K562 (cell line): ENCODE data around the gene EHMT2. TPM values are rescaled to one million over a fixed set of nuclear protein-coding genes. Genes with fewer than 3 reads are reported as not detected.

ENCODE experiments used
- CREM ChIP-seq: IDR thresholded peaks from 2 replicates; pipeline ENCODE4 v1.6.1; 2014; ENCODE audit warnings: antibody characterized with exemption, low read depth
- MTF1 ChIP-seq: fragments of 250-450 bp; sonication (Bioruptor Pico); IDR thresholded peaks from 2 replicates; pipeline ENCODE4 v1.9.0; 2021; ENCODE audit warnings: moderate library complexity, mild to moderate bottlenecking, inconsistent platforms, borderline replicate concordance
- PPARD ChIP-seq: fragments of 250-450 bp; sonication (Bioruptor Pico); IDR thresholded peaks from 2 replicates; pipeline ENCODE4 v1.8.0; 2022; ENCODE audit warnings: inconsistent platforms, mild to moderate bottlenecking, moderate library complexity
- PYGO2 ChIP-seq: fragments of 450-650 bp; IDR thresholded peaks from 2 replicates; pipeline ENCODE4 v1.6.1; 2016; ENCODE audit warnings: mild to moderate bottlenecking, missing genetic modification characterization, moderate library complexity, missing compliant biosample characterization
- TRIM25 ChIP-seq: fragments of 450-650 bp; IDR thresholded peaks from 2 replicates; pipeline ENCODE4 v1.7.0; 2016; ENCODE audit warnings: borderline replicate concordance
- ZC3H8 ChIP-seq: fragments of 450-650 bp; IDR thresholded peaks from 2 replicates; pipeline ENCODE4 v1.6.1; 2017
- ZNF316 ChIP-seq: fragments of 450-650 bp; IDR thresholded peaks from 2 replicates; pipeline ENCODE4 v1.6.1; 2016
- ZNF696 ChIP-seq: fragments of 250-450 bp; sonication (Bioruptor Pico); conservative IDR thresholded peaks from 2 replicates; pipeline ENCODE4 v1.4.0; 2020; ENCODE audit warnings: mild to moderate bottlenecking, moderate library complexity
- polyA plus RNA-seq, 8 experiments: library from polyadenylated mRNA; depleted of rRNA in 4 of 8; stranded (reverse) in 5 of 8; unstranded in 3 of 8; fragments of >200 nt; fragmentation: Nextera tagmentation in 2 of 8; fragmentation: Illumina TruSeq in 1 of 8; extraction: Ambion mirVana in 2 of 8; extraction: Trizol in 1 of 8; gene quantifications; 2 replicates each; pipeline versions ENCODE4 v1.2.1 to v1.2.3, GENCODE V29; 2011 to 2014; ENCODE audit warnings: inconsistent platforms in 1 of 8, missing spikeins in 1 of 8
- total RNA-seq, 7 experiments: library from RNA; depleted of rRNA in 6 of 7; stranded (reverse); fragments of >200 nt in 6 of 7; fragmentation: Illumina TruSeq in 2 of 7; extraction: Trizol in 2 of 7; gene quantifications; 2 replicates each; pipeline versions ENCODE4 v1.2.1 to v1.2.3, GENCODE V29; 2011 to 2021; ENCODE audit warnings: low replicate concordance in 1 of 7
- TF ChIP-seq, protein P1 (sequence below): fragments of 250-450 bp; sonication (Bioruptor Pico); IDR thresholded peaks from 2 replicates; pipeline ENCODE4 v1.4.0; 2020; ENCODE audit warnings: mild to moderate bottlenecking, moderate library complexity, borderline replicate concordance
- TF ChIP-seq, protein P2 (sequence below): fragments of 250-450 bp; sonication (Bioruptor Pico); IDR thresholded peaks from 2 replicates; pipeline ENCODE4 v1.4.0; 2020; ENCODE audit warnings: borderline replicate concordance
- TF ChIP-seq, protein P3 (sequence below): fragments of 250-450 bp; sonication (Bioruptor Pico); IDR thresholded peaks from 2 replicates; pipeline ENCODE4 v1.4.0; 2020
- TF ChIP-seq, protein P4 (sequence below): fragments of 250-450 bp; sonication (Bioruptor Pico); IDR thresholded peaks from 2 replicates; pipeline ENCODE4 v1.5.1; 2021; ENCODE audit warnings: mild to moderate bottlenecking

The EHMT2 gene
- total and polyA plus RNA-seq, 9 of the 15 experiments (the other 6 are each of a cell fraction or from before 2014, with no cell fraction given), result 2.1 to 63.8 (median 38.5) TPM

DNA sequence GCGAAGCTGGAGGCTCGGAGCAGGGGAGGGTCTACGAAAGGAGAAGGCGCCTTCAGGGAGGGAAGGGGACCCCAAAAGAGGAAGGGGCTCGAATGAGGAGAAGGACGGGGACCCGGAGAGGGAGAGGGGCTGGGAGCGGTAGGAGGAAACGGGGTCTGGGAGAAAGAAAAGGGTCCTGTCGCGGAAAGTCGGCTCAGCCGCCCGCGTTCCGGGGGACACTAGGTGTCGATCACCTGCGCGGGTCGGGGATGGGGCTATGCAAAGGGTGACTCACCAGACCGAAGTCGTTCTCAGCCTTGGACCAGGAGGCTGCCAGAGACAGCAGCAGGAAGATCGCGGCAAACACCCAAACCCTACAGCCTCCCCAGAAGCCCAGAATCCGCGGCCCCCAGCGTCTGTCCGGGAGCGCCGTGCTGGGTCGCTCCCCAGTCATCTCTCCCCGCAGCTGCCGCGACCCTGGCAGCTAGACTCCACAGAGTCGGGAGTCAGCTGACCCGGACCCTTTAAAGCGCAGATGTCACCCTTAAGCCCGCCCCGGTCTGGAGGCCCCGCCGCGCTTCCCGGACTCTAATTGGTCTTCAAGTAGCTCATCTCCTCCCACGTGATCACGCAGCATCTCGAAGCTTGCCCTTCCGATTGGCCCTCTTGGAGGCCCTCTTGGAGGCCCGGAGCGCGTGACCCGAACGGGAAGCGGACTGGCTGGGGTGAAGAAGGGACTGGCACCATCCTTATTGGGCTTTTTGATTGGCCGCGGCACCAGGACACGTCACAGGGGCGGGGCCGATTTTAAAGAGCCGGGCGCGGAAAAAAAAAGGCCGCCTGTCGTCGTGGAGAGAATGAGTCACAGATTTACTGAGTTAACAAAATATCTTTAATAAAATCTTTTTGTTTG lies 34.9 kb downstream of the EHMT2 start, which contains the start of gene NEU1 (continued):
- TF ChIP-seq, protein P1, sequence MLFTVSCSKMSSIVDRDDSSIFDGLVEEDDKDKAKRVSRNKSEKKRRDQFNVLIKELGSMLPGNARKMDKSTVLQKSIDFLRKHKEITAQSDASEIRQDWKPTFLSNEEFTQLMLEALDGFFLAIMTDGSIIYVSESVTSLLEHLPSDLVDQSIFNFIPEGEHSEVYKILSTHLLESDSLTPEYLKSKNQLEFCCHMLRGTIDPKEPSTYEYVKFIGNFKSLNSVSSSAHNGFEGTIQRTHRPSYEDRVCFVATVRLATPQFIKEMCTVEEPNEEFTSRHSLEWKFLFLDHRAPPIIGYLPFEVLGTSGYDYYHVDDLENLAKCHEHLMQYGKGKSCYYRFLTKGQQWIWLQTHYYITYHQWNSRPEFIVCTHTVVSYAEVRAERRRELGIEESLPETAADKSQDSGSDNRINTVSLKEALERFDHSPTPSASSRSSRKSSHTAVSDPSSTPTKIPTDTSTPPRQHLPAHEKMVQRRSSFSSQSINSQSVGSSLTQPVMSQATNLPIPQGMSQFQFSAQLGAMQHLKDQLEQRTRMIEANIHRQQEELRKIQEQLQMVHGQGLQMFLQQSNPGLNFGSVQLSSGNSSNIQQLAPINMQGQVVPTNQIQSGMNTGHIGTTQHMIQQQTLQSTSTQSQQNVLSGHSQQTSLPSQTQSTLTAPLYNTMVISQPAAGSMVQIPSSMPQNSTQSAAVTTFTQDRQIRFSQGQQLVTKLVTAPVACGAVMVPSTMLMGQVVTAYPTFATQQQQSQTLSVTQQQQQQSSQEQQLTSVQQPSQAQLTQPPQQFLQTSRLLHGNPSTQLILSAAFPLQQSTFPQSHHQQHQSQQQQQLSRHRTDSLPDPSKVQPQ, result 0 out of 2 replicates have a peak, but pooled peaks have one; percentile 5
- TF ChIP-seq ZNF696 (CRISPR knock-in tag) (no peak), TRIM25 (peak; percentile 83; the same call in 1 of the 2 replicates), MTF1 (CRISPR knock-in tag) (no peak), CREM (peak; percentile 96), ZC3H8 (no peak), PYGO2 (tag) (no peak), PPARD (CRISPR knock-in tag) (no peak), ZNF316 (peak; percentile 79)
- TF ChIP-seq, protein P2, sequence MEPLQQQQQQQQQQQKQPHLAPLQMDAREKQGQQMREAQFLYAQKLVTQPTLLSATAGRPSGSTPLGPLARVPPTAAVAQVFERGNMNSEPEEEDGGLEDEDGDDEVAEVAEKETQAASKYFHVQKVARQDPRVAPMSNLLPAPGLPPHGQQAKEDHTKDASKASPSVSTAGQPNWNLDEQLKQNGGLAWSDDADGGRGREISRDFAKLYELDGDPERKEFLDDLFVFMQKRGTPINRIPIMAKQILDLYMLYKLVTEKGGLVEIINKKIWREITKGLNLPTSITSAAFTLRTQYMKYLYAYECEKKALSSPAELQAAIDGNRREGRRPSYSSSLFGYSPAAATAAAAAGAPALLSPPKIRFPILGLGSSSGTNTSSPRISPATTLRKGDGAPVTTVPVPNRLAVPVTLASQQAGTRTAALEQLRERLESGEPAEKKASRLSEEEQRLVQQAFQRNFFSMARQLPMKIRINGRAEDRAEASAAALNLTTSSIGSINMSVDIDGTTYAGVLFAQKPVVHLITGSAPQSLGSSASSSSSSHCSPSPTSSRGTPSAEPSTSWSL (CRISPR knock-in tag), result 0 out of 2 replicates have a peak, but pooled peaks have one; percentile 64
- TF ChIP-seq, protein P3, sequence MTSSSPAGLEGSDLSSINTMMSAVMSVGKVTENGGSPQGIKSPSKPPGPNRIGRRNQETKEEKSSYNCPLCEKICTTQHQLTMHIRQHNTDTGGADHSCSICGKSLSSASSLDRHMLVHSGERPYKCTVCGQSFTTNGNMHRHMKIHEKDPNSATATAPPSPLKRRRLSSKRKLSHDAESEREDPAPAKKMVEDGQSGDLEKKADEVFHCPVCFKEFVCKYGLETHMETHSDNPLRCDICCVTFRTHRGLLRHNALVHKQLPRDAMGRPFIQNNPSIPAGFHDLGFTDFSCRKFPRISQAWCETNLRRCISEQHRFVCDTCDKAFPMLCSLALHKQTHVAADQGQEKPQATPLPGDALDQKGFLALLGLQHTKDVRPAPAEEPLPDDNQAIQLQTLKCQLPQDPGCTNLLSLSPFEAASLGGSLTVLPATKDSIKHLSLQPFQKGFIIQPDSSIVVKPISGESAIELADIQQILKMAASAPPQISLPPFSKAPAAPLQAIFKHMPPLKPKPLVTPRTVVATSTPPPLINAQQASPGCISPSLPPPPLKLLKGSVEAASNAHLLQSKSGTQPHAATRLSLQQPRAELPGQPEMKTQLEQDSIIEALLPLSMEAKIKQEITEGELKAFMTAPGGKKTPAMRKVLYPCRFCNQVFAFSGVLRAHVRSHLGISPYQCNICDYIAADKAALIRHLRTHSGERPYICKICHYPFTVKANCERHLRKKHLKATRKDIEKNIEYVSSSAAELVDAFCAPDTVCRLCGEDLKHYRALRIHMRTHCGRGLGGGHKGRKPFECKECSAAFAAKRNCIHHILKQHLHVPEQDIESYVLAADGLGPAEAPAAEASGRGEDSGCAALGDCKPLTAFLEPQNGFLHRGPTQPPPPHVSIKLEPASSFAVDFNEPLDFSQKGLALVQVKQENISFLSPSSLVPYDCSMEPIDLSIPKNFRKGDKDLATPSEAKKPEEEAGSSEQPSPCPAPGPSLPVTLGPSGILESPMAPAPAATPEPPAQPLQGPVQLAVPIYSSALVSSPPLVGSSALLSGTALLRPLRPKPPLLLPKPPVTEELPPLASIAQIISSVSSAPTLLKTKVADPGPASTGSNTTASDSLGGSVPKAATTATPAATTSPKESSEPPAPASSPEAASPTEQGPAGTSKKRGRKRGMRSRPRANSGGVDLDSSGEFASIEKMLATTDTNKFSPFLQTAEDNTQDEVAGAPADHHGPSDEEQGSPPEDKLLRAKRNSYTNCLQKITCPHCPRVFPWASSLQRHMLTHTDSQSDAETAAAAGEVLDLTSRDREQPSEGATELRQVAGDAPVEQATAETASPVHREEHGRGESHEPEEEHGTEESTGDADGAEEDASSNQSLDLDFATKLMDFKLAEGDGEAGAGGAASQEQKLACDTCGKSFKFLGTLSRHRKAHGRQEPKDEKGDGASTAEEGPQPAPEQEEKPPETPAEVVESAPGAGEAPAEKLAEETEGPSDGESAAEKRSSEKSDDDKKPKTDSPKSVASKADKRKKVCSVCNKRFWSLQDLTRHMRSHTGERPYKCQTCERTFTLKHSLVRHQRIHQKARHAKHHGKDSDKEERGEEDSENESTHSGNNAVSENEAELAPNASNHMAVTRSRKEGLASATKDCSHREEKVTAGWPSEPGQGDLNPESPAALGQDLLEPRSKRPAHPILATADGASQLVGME (CRISPR knock-in tag), result peak; percentile 96
- TF ChIP-seq, protein P4, sequence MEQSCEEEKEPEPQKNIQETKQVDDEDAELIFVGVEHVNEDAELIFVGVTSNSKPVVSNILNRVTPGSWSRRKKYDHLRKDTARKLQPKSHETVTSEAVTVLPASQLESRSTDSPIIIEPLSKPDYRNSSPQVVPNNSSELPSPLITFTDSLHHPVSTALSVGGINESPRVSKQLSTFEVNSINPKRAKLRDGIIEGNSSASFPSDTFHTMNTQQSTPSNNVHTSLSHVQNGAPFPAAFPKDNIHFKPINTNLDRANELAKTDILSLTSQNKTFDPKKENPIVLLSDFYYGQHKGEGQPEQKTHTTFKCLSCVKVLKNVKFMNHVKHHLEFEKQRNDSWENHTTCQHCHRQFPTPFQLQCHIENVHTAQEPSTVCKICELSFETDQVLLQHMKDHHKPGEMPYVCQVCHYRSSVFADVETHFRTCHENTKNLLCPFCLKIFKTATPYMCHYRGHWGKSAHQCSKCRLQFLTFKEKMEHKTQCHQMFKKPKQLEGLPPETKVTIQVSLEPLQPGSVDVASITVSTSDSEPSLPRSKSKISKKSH (CRISPR knock-in tag), result no peak
